ENCODE data around the gene TACR1.

The TACR1 gene

DNA sequence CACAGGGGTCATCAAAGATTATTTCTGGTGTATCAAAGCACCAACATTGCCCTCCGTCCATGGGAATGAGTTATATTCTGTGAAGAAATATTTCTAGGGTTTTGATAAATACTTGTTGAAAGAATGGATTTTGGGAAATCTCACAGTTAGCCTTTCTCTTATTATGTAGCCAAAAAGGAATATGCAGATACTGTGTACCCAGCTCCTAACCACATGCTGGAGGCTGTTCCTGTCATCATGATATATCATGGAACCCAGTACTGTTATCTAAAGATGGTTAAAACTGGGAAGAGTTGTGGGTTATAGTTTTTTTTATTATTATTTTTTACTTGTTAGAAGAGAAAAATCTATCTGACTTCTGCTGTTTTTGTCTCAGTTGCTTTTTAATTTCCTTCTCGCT, 158.1 kb downstream of the TACR1 start:
- no peak for DNase-seq (ENCODE audit: low read depth, low spot score)
- TF ChIP-seq, protein P1, sequence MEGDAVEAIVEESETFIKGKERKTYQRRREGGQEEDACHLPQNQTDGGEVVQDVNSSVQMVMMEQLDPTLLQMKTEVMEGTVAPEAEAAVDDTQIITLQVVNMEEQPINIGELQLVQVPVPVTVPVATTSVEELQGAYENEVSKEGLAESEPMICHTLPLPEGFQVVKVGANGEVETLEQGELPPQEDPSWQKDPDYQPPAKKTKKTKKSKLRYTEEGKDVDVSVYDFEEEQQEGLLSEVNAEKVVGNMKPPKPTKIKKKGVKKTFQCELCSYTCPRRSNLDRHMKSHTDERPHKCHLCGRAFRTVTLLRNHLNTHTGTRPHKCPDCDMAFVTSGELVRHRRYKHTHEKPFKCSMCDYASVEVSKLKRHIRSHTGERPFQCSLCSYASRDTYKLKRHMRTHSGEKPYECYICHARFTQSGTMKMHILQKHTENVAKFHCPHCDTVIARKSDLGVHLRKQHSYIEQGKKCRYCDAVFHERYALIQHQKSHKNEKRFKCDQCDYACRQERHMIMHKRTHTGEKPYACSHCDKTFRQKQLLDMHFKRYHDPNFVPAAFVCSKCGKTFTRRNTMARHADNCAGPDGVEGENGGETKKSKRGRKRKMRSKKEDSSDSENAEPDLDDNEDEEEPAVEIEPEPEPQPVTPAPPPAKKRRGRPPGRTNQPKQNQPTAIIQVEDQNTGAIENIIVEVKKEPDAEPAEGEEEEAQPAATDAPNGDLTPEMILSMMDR (IDR thresholded peaks at IDR 0.05; ENCODE audit: low read depth, low read length), result no peak
- no peak overlapping the region for H3K4me3 ChIP-seq (ENCODE audit: low read depth, low read length)
- in situ Hi-C loops (cut with HindIII; ENCODE audit: low sequenced_read_pairs), result no loop called here

DNA sequence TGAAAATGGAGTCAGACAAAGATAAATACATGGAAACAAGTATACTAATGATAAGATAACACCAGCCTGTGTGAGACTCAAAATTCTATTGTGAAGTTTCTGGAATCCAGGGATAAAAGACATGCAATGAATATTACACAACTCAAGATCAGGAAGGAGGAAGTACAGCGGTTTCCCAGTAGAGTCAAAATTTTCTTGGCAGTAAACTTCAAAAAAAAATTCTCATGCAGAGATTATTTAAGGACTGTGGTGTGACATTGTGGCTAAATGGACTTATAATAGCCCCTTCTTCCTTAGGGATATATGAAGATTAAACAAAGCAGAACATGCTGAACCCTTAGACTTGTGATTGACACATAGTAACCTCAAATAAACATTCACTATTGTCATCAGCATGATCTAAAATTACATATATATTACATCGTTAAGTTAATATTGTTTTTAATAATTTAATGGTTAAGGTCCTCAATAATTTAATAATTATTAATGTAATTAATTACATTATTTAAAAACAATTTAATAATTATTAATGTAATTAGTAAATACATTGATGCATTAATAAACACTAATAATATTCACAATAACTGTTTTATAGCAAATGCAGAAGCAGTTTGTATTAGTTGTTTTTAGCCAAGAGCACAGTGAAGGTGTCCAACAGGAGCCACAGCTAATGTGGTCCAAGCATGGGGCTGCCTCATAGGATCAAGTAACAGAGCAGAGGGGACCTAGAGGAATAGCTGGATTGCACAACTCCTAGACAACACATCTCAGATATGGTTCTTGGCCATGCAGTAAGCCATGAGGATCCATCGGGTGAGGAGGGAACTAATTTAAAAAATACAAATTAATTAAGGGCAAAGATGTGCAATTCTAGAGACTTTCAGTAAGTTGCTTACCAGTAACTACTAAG, 163.6 kb downstream of the TACR1 start:
- no peak for DNase-seq (ENCODE audit: low read depth, low spot score)

DNA sequence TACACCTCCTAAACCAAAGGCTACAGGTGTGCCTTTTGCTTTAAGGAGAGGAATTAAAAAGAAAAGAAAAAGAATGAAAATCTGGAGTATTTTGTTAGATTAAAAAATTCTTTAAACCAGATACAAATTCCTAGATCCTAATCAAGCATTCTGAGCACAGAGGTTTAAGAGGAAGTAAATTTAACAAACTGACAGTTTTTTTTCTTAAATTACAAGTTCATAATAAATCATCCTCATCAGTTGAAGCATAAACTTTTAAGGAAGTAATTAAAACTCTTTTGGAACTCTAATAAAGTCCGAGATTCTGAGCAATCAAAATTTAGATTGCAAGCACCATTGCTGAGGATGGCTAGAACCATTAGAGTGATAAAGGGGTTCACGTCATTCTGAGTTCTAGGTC, 165.8 kb downstream of the TACR1 start:
- TF ChIP-seq, protein P1 (IDR thresholded peaks at IDR 0.05; ENCODE audit: low read depth, low read length), result no peak
- in situ Hi-C loops (cut with HindIII; ENCODE audit: low sequenced_read_pairs), result no loop called here
- no peak for DNase-seq (ENCODE audit: low read depth, low spot score)
- H3K4me3 ChIP-seq (ENCODE audit: low read depth, low read length), result no peak overlapping the region

More for the DNA sequence above, 163.6 kb downstream of the TACR1 start:
- TF ChIP-seq, protein P1 (IDR thresholded peaks at IDR 0.05; ENCODE audit: low read depth, low read length), result no peak
- in situ Hi-C loops (cut with HindIII; ENCODE audit: low sequenced_read_pairs), result no loop called here
- H3K4me3 ChIP-seq (ENCODE audit: low read depth, low read length), result no peak overlapping the region

DNA sequence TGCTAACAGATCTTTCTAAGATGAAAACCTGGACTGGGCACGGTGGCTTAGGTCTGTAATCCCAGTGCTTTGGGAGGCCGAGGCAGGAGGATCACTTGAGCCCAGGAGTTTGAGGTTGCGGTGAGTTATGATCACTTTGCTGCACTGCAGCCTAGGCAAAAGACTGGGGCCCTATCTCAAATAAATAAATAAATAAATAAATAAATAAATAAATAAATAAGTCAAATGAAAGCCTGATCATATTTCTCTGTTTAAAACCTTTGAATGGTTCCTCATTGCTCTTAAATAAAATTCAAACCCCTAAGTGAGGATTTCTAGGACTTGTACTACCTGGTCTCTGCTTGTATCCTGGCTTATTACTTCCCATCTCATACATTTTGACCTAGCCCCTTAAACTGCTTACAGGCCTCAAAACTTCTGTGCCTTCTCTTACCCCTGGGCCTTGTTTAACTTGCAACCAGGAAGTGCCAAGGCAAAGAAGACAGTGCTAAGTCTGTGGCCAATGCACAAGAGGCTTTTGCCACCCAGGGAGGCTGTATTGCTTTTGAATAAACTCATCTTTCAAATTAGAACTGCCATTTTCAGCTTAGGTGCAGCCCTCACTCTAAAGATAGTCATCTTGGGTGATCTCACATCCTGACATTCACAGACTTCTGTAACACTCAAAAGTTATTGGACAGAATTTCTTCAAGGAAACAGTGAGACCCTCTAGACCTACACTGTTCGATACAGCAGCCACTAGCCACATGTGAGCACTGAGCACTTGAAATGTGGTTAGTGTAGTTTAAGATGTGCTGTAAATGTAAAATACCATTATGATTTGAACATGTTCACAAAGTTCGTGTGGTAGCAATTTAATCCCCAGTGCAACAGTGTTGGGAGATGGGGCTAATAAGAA, 167.2 kb downstream of the TACR1 start:
- TF ChIP-seq, protein P1 (IDR thresholded peaks at IDR 0.05; ENCODE audit: low read depth, low read length), result no peak
- H3K4me3 ChIP-seq (ENCODE audit: low read depth, low read length), result no peak overlapping the region
- in situ Hi-C loops (cut with HindIII; ENCODE audit: low sequenced_read_pairs), result no loop called here
- no peak for DNase-seq (ENCODE audit: low read depth, low spot score)

DNA sequence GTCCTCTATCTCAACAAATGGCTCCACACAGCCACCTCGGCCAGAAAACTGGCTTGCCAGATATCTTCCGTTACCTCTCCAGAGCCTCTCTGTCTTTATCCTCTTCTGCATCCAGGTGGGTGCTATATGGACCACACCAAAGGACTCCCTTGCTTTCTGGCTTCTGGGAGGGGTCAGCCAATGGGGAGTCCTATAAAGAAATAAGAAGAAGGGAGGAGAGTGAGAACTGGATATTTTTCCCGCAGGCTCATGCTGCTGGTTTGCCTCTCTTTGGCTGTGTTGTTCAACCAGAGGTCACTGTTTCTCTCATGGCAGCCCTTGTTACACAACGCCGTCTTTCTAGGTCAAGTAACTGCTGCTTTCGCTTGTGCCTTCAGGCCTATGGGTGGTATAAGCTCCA, 168.1 kb downstream of the TACR1 start:
- no peak for DNase-seq (ENCODE audit: low read depth, low spot score)
- in situ Hi-C loops (cut with HindIII; ENCODE audit: low sequenced_read_pairs), result no loop called here
- H3K4me3 ChIP-seq (ENCODE audit: low read depth, low read length), result no peak overlapping the region
- TF ChIP-seq, protein P1 (IDR thresholded peaks at IDR 0.05; ENCODE audit: low read depth, low read length), result no peak

DNA sequence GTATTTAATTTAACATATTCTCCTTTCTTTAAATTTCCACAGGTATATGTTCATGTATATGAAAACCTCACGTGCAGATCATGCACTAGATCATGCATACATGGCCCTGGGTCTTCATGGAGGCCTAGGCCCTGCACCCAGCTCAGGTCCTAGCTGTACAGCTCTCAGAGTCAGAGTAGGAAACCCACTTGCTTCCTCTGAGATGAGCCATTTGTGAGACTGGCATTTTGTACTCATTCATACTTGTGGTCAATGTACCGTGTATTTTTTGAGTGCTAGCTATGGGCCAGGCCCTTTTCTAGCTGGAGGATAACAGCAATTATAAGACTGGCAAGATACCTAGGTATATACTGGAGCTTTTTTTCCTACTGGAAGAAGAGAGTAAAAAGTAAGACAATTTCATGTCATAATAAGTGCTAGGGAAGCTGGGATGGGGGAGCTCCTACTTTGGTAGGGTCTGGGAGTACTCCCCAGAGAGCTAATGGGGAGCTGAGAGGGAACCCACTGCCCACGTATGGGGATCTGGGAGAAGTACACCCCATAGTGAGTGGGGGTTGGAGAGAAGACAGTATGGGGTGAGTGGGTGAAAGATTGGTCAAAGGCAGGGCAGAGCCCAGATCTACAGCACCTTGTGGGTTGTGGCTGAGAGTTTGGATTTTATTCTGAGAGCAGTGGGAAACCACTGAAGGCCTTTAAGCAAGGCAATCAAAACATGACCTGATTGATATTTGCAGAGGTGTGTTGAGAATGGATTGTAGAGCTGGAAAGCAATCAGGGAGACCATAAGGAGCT, 168.9 kb downstream of the TACR1 start:
- in situ Hi-C loops (cut with HindIII; ENCODE audit: low sequenced_read_pairs), result no loop called here
- H3K4me3 ChIP-seq (ENCODE audit: low read depth, low read length), result no peak overlapping the region
- DNase-seq (ENCODE audit: low read depth, low spot score), result no peak
- TF ChIP-seq, protein P1 (IDR thresholded peaks at IDR 0.05; ENCODE audit: low read depth, low read length), result no peak
